Fibroblast of pulmonary artery (primary cell): Measurements from ENCODE around the gene TSC22D3.

ENCODE experiments used
- DNase-seq: peaks from one replicate; pipeline ENCODE4 v3.0.0-alpha.2; 2010; ENCODE audit warnings: low read depth
- H3K4me3 ChIP-seq: replicated peaks from 2 replicates; pipeline ENCODE4 v1.5.1; 2011; ENCODE audit warnings: low read depth, mild to moderate bottlenecking, control low read depth, low read length, moderate library complexity
- CTCF ChIP-seq: IDR thresholded peaks from 2 replicates; pipeline ENCODE4 v1.5.1; 2011; ENCODE audit warnings: mild to moderate bottlenecking, control low read depth, low read length, inconsistent platforms; ENCODE audit errors: missing control alignments

TSC22D3 gene

DNA sequence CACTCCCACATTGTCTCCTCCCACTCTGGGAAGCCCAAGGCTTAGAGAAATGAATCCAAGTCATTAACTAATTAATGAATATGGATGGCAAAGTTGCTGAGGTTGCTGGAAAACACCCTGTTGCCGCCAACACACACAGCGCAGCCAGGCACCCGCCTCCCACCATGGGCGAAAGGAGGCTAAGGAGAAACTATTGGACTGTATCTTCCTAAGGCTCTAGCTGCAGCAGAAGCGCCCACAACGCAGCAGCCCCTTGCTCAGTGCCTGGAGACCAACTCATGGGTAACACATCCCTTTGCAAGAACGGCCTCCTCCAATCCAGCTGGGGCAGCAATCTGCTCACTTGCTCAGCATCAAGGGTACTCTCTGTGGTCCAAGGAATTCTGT lies 34.2 kb downstream of the TSC22D3 start:
- TF ChIP-seq CTCF = no peak
- H3K4me3 ChIP-seq = no peak overlapping the region
- DNase-seq = no peak

GRCh38 chrX:107739541-107739940 lies 36.0 kb downstream of the TSC22D3 start:
- H3K4me3 ChIP-seq = no peak overlapping the region
- no peak for TF ChIP-seq CTCF
- DNase-seq = no peak

DNA sequence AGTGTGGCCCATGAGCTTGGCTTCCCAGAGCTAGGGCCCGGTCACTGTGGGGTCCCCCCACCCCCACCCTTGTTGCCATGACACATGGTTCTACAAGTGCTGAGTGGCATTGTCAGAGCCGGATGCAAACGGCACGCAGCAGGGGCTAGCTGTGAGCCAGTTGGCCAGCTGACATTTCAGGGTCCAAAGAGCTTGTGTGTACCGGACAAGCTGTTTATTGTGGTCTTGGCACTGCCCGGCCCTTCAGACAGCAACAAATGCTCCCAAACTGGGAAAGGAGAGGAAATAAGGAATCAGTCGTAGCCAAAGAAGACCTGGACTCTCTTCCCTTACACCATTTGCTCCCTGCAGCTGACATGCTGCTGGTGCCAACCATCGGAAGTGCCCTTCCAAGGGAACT lies 36.8 kb downstream of the TSC22D3 start:
- no peak for TF ChIP-seq CTCF
- no peak for DNase-seq
- H3K4me3 ChIP-seq = no peak overlapping the region

GRCh38 chrX:107738272-107738671 lies 37.3 kb downstream of the TSC22D3 start:
- DNase-seq = no peak
- TF ChIP-seq CTCF = no peak
- H3K4me3 ChIP-seq = no peak overlapping the region

DNA sequence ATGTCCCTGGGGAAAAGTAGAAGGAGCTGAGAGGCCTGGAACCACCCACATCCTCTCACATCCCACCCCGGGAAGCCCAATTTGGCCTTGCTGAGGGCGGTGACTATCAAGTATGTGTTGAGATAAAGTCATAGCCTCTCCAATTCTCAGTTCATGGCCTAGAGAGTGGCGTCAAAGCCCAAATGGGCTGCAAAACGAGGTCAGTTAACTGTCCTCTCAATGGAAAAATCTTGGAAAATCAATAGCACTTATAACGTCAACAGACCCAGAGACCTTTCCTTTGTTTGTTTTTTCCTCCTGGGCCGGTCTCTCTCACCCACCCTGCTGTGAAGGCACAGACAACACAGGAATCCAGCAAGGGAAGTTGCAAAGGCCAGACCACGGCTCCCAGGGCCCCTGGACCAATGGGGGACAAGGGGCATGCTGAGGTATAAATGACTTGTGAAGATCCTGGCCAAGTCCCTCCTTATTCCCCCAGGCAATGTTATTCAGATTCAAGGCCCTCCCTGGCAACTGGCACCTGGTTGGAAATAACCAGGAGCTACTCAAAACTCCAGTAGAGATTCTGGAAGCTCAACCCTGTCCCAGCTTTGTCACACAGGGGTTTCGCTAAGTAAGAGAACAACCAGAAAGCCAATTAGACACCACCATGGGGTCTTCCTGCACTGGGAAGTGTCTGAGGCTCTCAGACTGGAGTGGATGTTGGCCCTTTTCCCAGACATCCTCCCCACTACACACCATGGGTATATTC lies 38.6 kb downstream of the TSC22D3 start:
- H3K4me3 ChIP-seq = no peak overlapping the region
- peak; percentile 11 for DNase-seq

DNA sequence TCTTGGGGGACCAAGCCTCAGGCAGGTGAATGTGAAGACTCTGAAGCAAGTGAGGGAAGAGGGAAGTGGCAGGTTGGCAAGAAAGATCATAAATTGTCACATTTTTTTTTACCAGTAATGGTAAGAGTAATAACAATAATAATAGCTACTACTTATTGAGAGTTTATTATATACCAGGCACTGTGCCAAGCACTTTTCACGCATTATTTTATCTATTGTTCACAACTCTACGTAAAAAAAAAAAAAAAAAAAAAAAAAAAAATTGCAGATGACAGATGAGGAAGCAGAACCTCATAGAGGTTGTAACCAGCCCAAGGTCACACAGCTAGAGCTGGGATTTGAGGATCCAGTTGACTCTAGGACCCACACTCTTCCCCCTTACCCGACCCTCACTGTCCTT lies 40.9 kb downstream of the TSC22D3 start:
- no peak for DNase-seq
- no peak overlapping the region for H3K4me3 ChIP-seq
- no peak for TF ChIP-seq CTCF

More for the DNA sequence above, 38.6 kb downstream of the TSC22D3 start:
- no peak for TF ChIP-seq CTCF

- no peak for DNase-seq
- no peak overlapping the region for H3K4me3 ChIP-seq
- TF ChIP-seq CTCF = no peak
These were observed 41.9 kb downstream of the TSC22D3 start for GRCh38 chrX:107733686-107734085.
